ENCODE data around the gene OR5B3. TPM values are rescaled to one million over a fixed set of nuclear protein-coding genes. Genes with fewer than 3 reads are reported as not detected.
"Not testable (repeated sequence)": the region's sequence is repeated elsewhere in the genome, so short reads cannot be mapped to it uniquely, and the experiment has no call there.

The OR5B3 gene
- total RNA-seq (not detected), polyA plus RNA-seq (not detected)

GRCh38 chr11:58406774-58407173, at the start of gene OR5B3:
Gene OR5B3, minus strand, starts transcription at chr11:58406874. Its CDS starts 3,465 bp downstream, at chr11:58403409.
- DNase-seq (ENCODE audit: extremely low spot score): no peak
- 57% methylated on average over 1 of the region's 1 CpG for WGBS
- no peaks in the 10 kb centered on the region for H3K36me3 ChIP-seq (ENCODE audit: insufficient read depth)

GRCh38 chr11:58451585-58451984, 44.9 kb upstream of the OR5B3 start:
- Histone ChIP-seq H3K4me3 (ENCODE audit: low read depth, low read length) (no peak overlapping the region), H3K27ac (ENCODE audit: low read depth) (no peak overlapping the region), H3K36me3 (ENCODE audit: insufficient read depth) (no peaks in the 10 kb centered on the region), H3K4me1 (ENCODE audit: insufficient read depth) (no peaks in the 10 kb centered on the region)
- 52% methylated on average over 3 of the region's 3 CpGs for WGBS
- no peak for DNase-seq (ENCODE audit: extremely low spot score)

More at GRCh38 chr11:58406774-58407173, at the start of gene OR5B3:
- Histone ChIP-seq H3K4me1 (ENCODE audit: insufficient read depth) (no peaks in the 10 kb centered on the region), H3K4me3 (ENCODE audit: low read depth, low read length) (no peak within 1 kb of the TSS), H3K27ac (ENCODE audit: low read depth) (no peak within 1 kb of the TSS)

- no peaks in the 10 kb centered on the region for H3K36me3 ChIP-seq (ENCODE audit: insufficient read depth)
- H3K4me3 ChIP-seq (ENCODE audit: low read depth, low read length): no peak overlapping the region
- WGBS: 84% methylated on average over 6 of the region's 6 CpGs
- no peak for DNase-seq (ENCODE audit: extremely low spot score)
- H3K27ac ChIP-seq (ENCODE audit: low read depth): no peak overlapping the region
- H3K4me1 ChIP-seq (ENCODE audit: insufficient read depth): no peaks in the 10 kb centered on the region
These were observed 39.6 kb upstream of the OR5B3 start for GRCh38 chr11:58446294-58446693.

GRCh38 chr11:58444300-58444699, 37.6 kb upstream of the OR5B3 start:
- Histone ChIP-seq H3K27ac (ENCODE audit: low read depth) (no peak overlapping the region), H3K36me3 (ENCODE audit: insufficient read depth) (no peaks in the 10 kb centered on the region), H3K4me1 (ENCODE audit: insufficient read depth) (no peaks in the 10 kb centered on the region), H3K4me3 (ENCODE audit: low read depth, low read length) (no peak overlapping the region)
- 89% methylated on average over 2 of the region's 2 CpGs for WGBS
- DNase-seq (ENCODE audit: extremely low spot score): no peak

- 92% methylated on average over 1 of the region's 1 CpG for WGBS
- Histone ChIP-seq H3K27ac (ENCODE audit: low read depth) (no peak within 1 kb of the TSS), H3K36me3 (ENCODE audit: insufficient read depth) (no peaks in the 10 kb centered on the region), H3K4me3 (ENCODE audit: low read depth, low read length) (no peak within 1 kb of the TSS), H3K4me1 (ENCODE audit: insufficient read depth) (no peaks in the 10 kb centered on the region)
- no peak for DNase-seq (ENCODE audit: extremely low spot score)
These were observed 35.5 kb upstream of the OR5B3 start, which contains the start of gene OR5B12 for GRCh38 chr11:58442136-58442535. Gene OR5B12, minus strand, starts transcription at chr11:58442236. Its CDS starts 2,085 bp downstream, at chr11:58440151.

- Histone ChIP-seq H3K36me3 (ENCODE audit: insufficient read depth) (no peaks in the 10 kb centered on the region), H3K4me3 (ENCODE audit: low read depth, low read length) (no peak overlapping the region), H3K27ac (ENCODE audit: low read depth) (no peak overlapping the region), H3K4me1 (ENCODE audit: insufficient read depth) (no peaks in the 10 kb centered on the region)
- WGBS: 37% methylated on average over 4 of the region's 4 CpGs
- no peak for DNase-seq (ENCODE audit: extremely low spot score)
These were observed 31.8 kb upstream of the OR5B3 start for GRCh38 chr11:58438486-58438885.

GRCh38 chr11:58434217-58434616, 27.5 kb upstream of the OR5B3 start:
- WGBS: 78% methylated on average over 3 of the region's 3 CpGs
- no peaks in the 10 kb centered on the region for H3K4me1 ChIP-seq (ENCODE audit: insufficient read depth)

GRCh38 chr11:58433638-58434203, 27.0 kb upstream of the OR5B3 start:
- no peaks in the 10 kb centered on the region for H3K36me3 ChIP-seq (ENCODE audit: insufficient read depth)
- DNase-seq (ENCODE audit: extremely low spot score): no peak
- WGBS: 78% methylated on average over 3 of the region's 3 CpGs
- no peak overlapping the region for H3K27ac ChIP-seq (ENCODE audit: low read depth)
- H3K4me3 ChIP-seq (ENCODE audit: low read depth, low read length): no peak overlapping the region
- H3K4me1 ChIP-seq (ENCODE audit: insufficient read depth): no peaks in the 10 kb centered on the region

More at GRCh38 chr11:58434217-58434616, 27.5 kb upstream of the OR5B3 start:
- DNase-seq (ENCODE audit: extremely low spot score): no peak
- no peak overlapping the region for H3K4me3 ChIP-seq (ENCODE audit: low read depth, low read length)
- no peaks in the 10 kb centered on the region for H3K36me3 ChIP-seq (ENCODE audit: insufficient read depth)
- H3K27ac ChIP-seq (ENCODE audit: low read depth): no peak overlapping the region

- H3K36me3 ChIP-seq (ENCODE audit: insufficient read depth): no peaks in the 10 kb centered on the region
- DNase-seq (ENCODE audit: extremely low spot score): no peak
- no peaks in the 10 kb centered on the region for H3K4me1 ChIP-seq (ENCODE audit: insufficient read depth)
- H3K4me3 ChIP-seq (ENCODE audit: low read depth, low read length): no peak overlapping the region
- 39% methylated on average over 1 of the region's 1 CpG for WGBS
- no peak overlapping the region for H3K27ac ChIP-seq (ENCODE audit: low read depth)
These were observed 22.6 kb upstream of the OR5B3 start for GRCh38 chr11:58429273-58429672.

- Histone ChIP-seq H3K4me1 (ENCODE audit: insufficient read depth) (no peaks in the 10 kb centered on the region), H3K27ac (ENCODE audit: low read depth) (no peak within 1 kb of the TSS), H3K4me3 (ENCODE audit: low read depth, low read length) (no peak within 1 kb of the TSS), H3K36me3 (ENCODE audit: insufficient read depth) (no peaks in the 10 kb centered on the region)
- 64% methylated on average over 3 of the region's 3 CpGs for WGBS
- no peak for DNase-seq (ENCODE audit: extremely low spot score)
These were observed 21.3 kb upstream of the OR5B3 start, which contains the start of gene OR5B2 for GRCh38 chr11:58428021-58428420. Gene OR5B2, minus strand, starts transcription at chr11:58428121. Its CDS starts 4,860 bp downstream, at chr11:58423261.

GRCh38 chr11:58399622-58400021, 7.1 kb downstream of the OR5B3 start:
- DNase-seq (ENCODE audit: extremely low spot score); H3K4me3 ChIP-seq (ENCODE audit: low read depth, low read length); H3K4me1 ChIP-seq (ENCODE audit: insufficient read depth); H3K27ac ChIP-seq (ENCODE audit: low read depth); H3K36me3 ChIP-seq (ENCODE audit: insufficient read depth): not testable (repeated sequence)
- 80% methylated on average over 1 of the region's 2 CpGs for WGBS

GRCh38 chr11:58395581-58395980, 11.1 kb downstream of the OR5B3 start:
- WGBS: 77% methylated on average over 2 of the region's 2 CpGs
- no peak for DNase-seq (ENCODE audit: extremely low spot score)
- H3K4me1 ChIP-seq (ENCODE audit: insufficient read depth): no peaks in the 10 kb centered on the region
- H3K36me3 ChIP-seq (ENCODE audit: insufficient read depth): no peaks in the 10 kb centered on the region
- no peak overlapping the region for H3K27ac ChIP-seq (ENCODE audit: low read depth)
- no peak overlapping the region for H3K4me3 ChIP-seq (ENCODE audit: low read depth, low read length)

GRCh38 chr11:58394195-58394594, 12.5 kb downstream of the OR5B3 start:
- H3K27ac ChIP-seq (ENCODE audit: low read depth): no peak overlapping the region
- no peak overlapping the region for H3K4me3 ChIP-seq (ENCODE audit: low read depth, low read length)
- no peaks in the 10 kb centered on the region for H3K36me3 ChIP-seq (ENCODE audit: insufficient read depth)
- H3K4me1 ChIP-seq (ENCODE audit: insufficient read depth): no peaks in the 10 kb centered on the region
- no peak for DNase-seq (ENCODE audit: extremely low spot score)

- no peaks in the 10 kb centered on the region for H3K36me3 ChIP-seq (ENCODE audit: insufficient read depth)
- no peak for DNase-seq (ENCODE audit: extremely low spot score)
- no peak overlapping the region for H3K27ac ChIP-seq (ENCODE audit: low read depth)
- WGBS: 25% methylated on average over 1 of the region's 1 CpG
- H3K4me1 ChIP-seq (ENCODE audit: insufficient read depth): no peaks in the 10 kb centered on the region
- H3K4me3 ChIP-seq (ENCODE audit: low read depth, low read length): no peak overlapping the region
These were observed 13.9 kb downstream of the OR5B3 start for GRCh38 chr11:58392746-58393145.

- no peak overlapping the region for H3K27ac ChIP-seq (ENCODE audit: low read depth)
- no peaks in the 10 kb centered on the region for H3K36me3 ChIP-seq (ENCODE audit: insufficient read depth)
- DNase-seq (ENCODE audit: extremely low spot score): no peak
- H3K4me1 ChIP-seq (ENCODE audit: insufficient read depth): no peaks in the 10 kb centered on the region
- WGBS: 86% methylated on average over 1 of the region's 1 CpG
- no peak overlapping the region for H3K4me3 ChIP-seq (ENCODE audit: low read depth, low read length)
These were observed 14.8 kb downstream of the OR5B3 start for GRCh38 chr11:58391879-58392278.
